SK-N-SH (cell line): Measurements from ENCODE around the gene CD96. TPM values are rescaled to one million over a fixed set of nuclear protein-coding genes. Genes with fewer than 3 reads are reported as not detected.
A peak's percentile ranks its signal among the peaks of the same experiment; 100 is the strongest.

Experiments used
- CTCF ChIA-PET: fragments of 300-600, 350-600 bp; formaldehyde crosslinking; extraction: SDS; loops from one replicate; lab custom pipeline; 2021; lab: Yijun Ruan, JAX
- POLR2A ChIA-PET: fragments of 350-600 bp; sonication (Branson Sonifier 250); formaldehyde crosslinking; extraction: SDS; loops from one replicate; lab custom pipeline; 2020; ENCODE audit warnings: antibody characterized with exemption, inconsistent platforms; lab: Yijun Ruan, JAX
- DNase-seq: peaks from one replicate; pipeline ENCODE4 v3.0.0; 2012
- H2AFZ ChIP-seq: fragments of 200-600 bp; sonication (generic); 2 replicates; pipeline ENCODE4 v1.8.1; 2016; ENCODE audit warnings: antibody characterized with exemption, mild to moderate bottlenecking, low read depth
- H3F3A ChIP-seq: fragments of 200-600 bp; sonication (generic); replicated peaks from 2 replicates; pipeline ENCODE3; 2016; ENCODE audit warnings: antibody characterized with exemption, mild to moderate bottlenecking; ENCODE audit not compliant: insufficient read depth
- H3K27ac ChIP-seq, 2 experiments: fragments of 200-500 bp in 1 of 2; fragments of 200-600 bp in 1 of 2; sonication (Bioruptor generic) in 1 of 2; sonication (generic), shearing (Covaris generic) in 1 of 2; 2 replicates each; pipeline versions ENCODE4 v1.5.1 to v1.6.1; 2014 to 2016; ENCODE audit warnings: low read depth in 2 of 2, inconsistent platforms in 1 of 2, low read length in 1 of 2, mild to moderate bottlenecking in 1 of 2, mixed read lengths in 1 of 2
- H3K27me3 ChIP-seq: fragments of 200-600 bp; sonication (generic), shearing (Covaris generic); 2 replicates; pipeline ENCODE4 v1.6.1; 2016; ENCODE audit warnings: mixed run types; ENCODE audit not compliant: insufficient read depth
- H3K36me3 ChIP-seq, 2 experiments: fragments of 200-500 bp in 1 of 2; fragments of 200-600 bp in 1 of 2; sonication (Bioruptor generic) in 1 of 2; sonication (generic) in 1 of 2; replicated peaks in 1 of 2; 2 replicates each; pipeline versions ENCODE3 to v1.5.1; 2014 to 2016; ENCODE audit warnings: low read length in 1 of 2, mild to moderate bottlenecking in 1 of 2; ENCODE audit not compliant: insufficient read depth in 2 of 2, control insufficient read depth in 1 of 2
- H3K4me1 ChIP-seq, 2 experiments: fragments of 200-500 bp in 1 of 2; fragments of 200-600 bp in 1 of 2; sonication (Bioruptor generic) in 1 of 2; sonication (generic), shearing (Covaris generic) in 1 of 2; 2 replicates each; pipeline versions ENCODE4 v1.5.1 to v1.6.1; 2014 to 2016; ENCODE audit warnings: low read depth in 1 of 2, low read length in 1 of 2, mixed run types in 1 of 2; ENCODE audit not compliant: insufficient read depth in 2 of 2, control insufficient read depth in 1 of 2
- H3K4me2 ChIP-seq: fragments of 200-600 bp; sonication (generic), shearing (Covaris generic); 2 replicates; pipeline ENCODE4 v1.6.1; 2017; ENCODE audit warnings: mixed run types
- H3K4me3 ChIP-seq, 2 experiments: fragments of 200-500 bp in 1 of 2; fragments of 200-600 bp in 1 of 2; sonication (Bioruptor generic) in 1 of 2; sonication (generic), shearing (Covaris generic) in 1 of 2; 2 replicates each; pipeline versions ENCODE4 v1.5.1 to v1.8.1; 2014 to 2016; ENCODE audit warnings: low read depth in 2 of 2, inconsistent platforms in 1 of 2, low read length in 1 of 2, mild to moderate bottlenecking in 1 of 2, mixed read lengths in 1 of 2, moderate library complexity in 1 of 2
- H3K79me2 ChIP-seq: fragments of 200-600 bp; sonication (generic); 2 replicates; pipeline ENCODE4 v1.8.1; 2017; ENCODE audit warnings: mild to moderate bottlenecking; ENCODE audit not compliant: insufficient read depth
- H3K9ac ChIP-seq: fragments of 200-600 bp; sonication (generic); 2 replicates; pipeline ENCODE4 v1.6.1; 2017; ENCODE audit warnings: mixed run types
- H3K9me2 ChIP-seq: fragments of 200-600 bp; sonication (generic); 2 replicates; pipeline ENCODE4 v1.6.1; 2017; ENCODE audit warnings: mixed run types
- H3K9me3 ChIP-seq: fragments of 200-600 bp; sonication (generic); 2 replicates; pipeline ENCODE4 v1.6.1; 2017; ENCODE audit warnings: mixed run types, mild to moderate bottlenecking, moderate library complexity
- H4K20me1 ChIP-seq: fragments of 200-600 bp; sonication (generic); 2 replicates; pipeline ENCODE4 v1.6.1; 2017; ENCODE audit warnings: mild to moderate bottlenecking, mixed run types; ENCODE audit not compliant: insufficient read depth
- CHD2 ChIP-seq: fragments of 150-350 bp; IDR thresholded peaks from 2 replicates; pipeline ENCODE4 v1.6.1; 2018; ENCODE audit warnings: low read length; ENCODE audit not compliant: partially characterized antibody
- ELF1 ChIP-seq: IDR thresholded peaks from 2 replicates; pipeline ENCODE4 v1.4.0; 2012
- EZH2phosphoT487 ChIP-seq: fragments of 200-600 bp; sonication (generic); IDR thresholded peaks from 2 replicates; pipeline ENCODE4 v1.6.1; 2017; ENCODE audit warnings: low read depth, mixed run types, mild to moderate bottlenecking, antibody characterized with exemption, moderate library complexity, borderline replicate concordance
- FOSL2 ChIP-seq: IDR thresholded peaks from 2 replicates; pipeline ENCODE4 v1.4.0; 2012; ENCODE audit warnings: low read depth, mild to moderate bottlenecking, moderate library complexity, borderline replicate concordance
- FOXM1 ChIP-seq: IDR thresholded peaks from 2 replicates; pipeline ENCODE4 v1.4.0; 2012; ENCODE audit warnings: low read depth, mild to moderate bottlenecking
- GATA2 ChIP-seq: sonication (generic); formaldehyde crosslinking; IDR thresholded peaks from 2 replicates; pipeline ENCODE4 v1.5.0; 2020; ENCODE audit warnings: mild to moderate bottlenecking, missing genetic modification reagents
- MAX ChIP-seq: IDR thresholded peaks from 2 replicates; pipeline ENCODE4 v1.4.0; 2012; ENCODE audit warnings: low read depth
- NFIC ChIP-seq: IDR thresholded peaks from 2 replicates; pipeline ENCODE4 v1.4.0; 2012; ENCODE audit warnings: borderline replicate concordance
- NRF1 ChIP-seq: IDR thresholded peaks from 2 replicates; pipeline ENCODE4 v1.6.1; 2012; ENCODE audit warnings: low read depth, mild to moderate bottlenecking, low read length
- PBX3 ChIP-seq: IDR thresholded peaks from 2 replicates; pipeline ENCODE4; 2012
- POLR2AphosphoS5 ChIP-seq: IDR thresholded peaks from 2 replicates; pipeline ENCODE4 v1.6.1; 2012; ENCODE audit warnings: low read depth, low read length
- RCOR1 ChIP-seq: fragments of 150-350 bp; IDR thresholded peaks from 2 replicates; pipeline ENCODE4 v1.6.1; 2017; ENCODE audit warnings: antibody characterized with exemption, low read length
- SMC3 ChIP-seq: IDR thresholded peaks from 2 replicates; pipeline ENCODE4 v1.6.1; 2012; ENCODE audit warnings: low read depth, low read length, improper control_type of control experiment
- TAF1 ChIP-seq: IDR thresholded peaks from 2 replicates; pipeline ENCODE4 v1.6.1; 2012; ENCODE audit warnings: low read depth, mild to moderate bottlenecking, low read length, moderate library complexity, borderline replicate concordance
- TEAD4 ChIP-seq: IDR thresholded peaks from 2 replicates; pipeline ENCODE4 v1.4.0; 2012; ENCODE audit warnings: mild to moderate bottlenecking, borderline replicate concordance; ENCODE audit not compliant: insufficient read depth
- ZBTB33 ChIP-seq: IDR thresholded peaks from 2 replicates; pipeline ENCODE4 v1.4.0; 2012; ENCODE audit warnings: low read depth, borderline replicate concordance
- WGBS: methylation state at CpG from one replicate; pipeline ENCODE4 v1.1.6; 2017; ENCODE audit warnings: low lambda C conversion rate; 5-methylcytosine and 5-hydroxymethylcytosine counted together
- polyA plus RNA-seq, 3 experiments: library from polyadenylated mRNA; depleted of rRNA; stranded (reverse); fragments of >200 nt; gene quantifications; 2 replicates each; pipeline ENCODE4 v1.2.3, GENCODE V29; 2012

Gene CD96
- polyA plus RNA-seq, 1 of the 3 experiments (the other 2 are of a cell fraction) = 0.02 TPM

- Histone ChIP-seq H4K20me1 (no peaks in the 10 kb centered on the region), H3K27ac (peak overlapping the region in 1 of 2 experiments; percentile 38; a peak in 1 of 4 replicates), H3K9me3 (no peaks in the 10 kb centered on the region), H3K4me2 (no peak overlapping the region), H3K36me3 (no peaks in the 10 kb centered on the region), H3K4me1 (peaks cover 2 to 60% of the 10 kb centered on the region in 2 experiments; a peak in 3 of 4 replicates), H3K9ac (no peak overlapping the region), H3F3A (peaks cover 37% of the 10 kb centered on the region), H3K4me3 (no peak overlapping the region), H3K9me2 (no peaks in the 10 kb centered on the region), H3K27me3 (no peaks in the 10 kb centered on the region), H2AFZ (no peak overlapping the region; the same call in 1 of the 2 replicates), H3K79me2 (no peaks in the 10 kb centered on the region)
- CTCF ChIA-PET = interaction anchor here (0.9 to 1.5 kb wide), 2 partner anchors 15 to 123 kb away, joined by 3 to 5 read pairs; no protein-coding TSS in a partner anchor
- DNase-seq = no peak
- no peak for TF ChIP-seq ZBTB33
- TF ChIP-seq NFIC = no peak
- TF ChIP-seq FOSL2 = no peak
- TF ChIP-seq NRF1 = no peak
- TF ChIP-seq FOXM1 = no peak
- no peak for TF ChIP-seq RCOR1
- TF ChIP-seq ELF1 = no peak
- no peak for TF ChIP-seq TEAD4
- WGBS = 95% methylated on average over 5 of the region's 5 CpGs
- POLR2A ChIA-PET = no interaction called here
Measured at GRCh38 chr3:111592936-111593335, 50.9 kb downstream of the CD96 start.

GRCh38 chr3:111593666-111594065 lies 51.7 kb downstream of the CD96 start:
- no peaks in the 10 kb centered on the region for H3K27me3 ChIP-seq
- no peak overlapping the region for H3K4me3 ChIP-seq
- TF ChIP-seq POLR2AphosphoS5 (no peak), GATA2 (CRISPR knock-in tag) (no peak), CHD2 (no peak), PBX3 (no peak), SMC3 (no peak), TEAD4 (no peak), EZH2phosphoT487 (no peak), TAF1 (no peak), MAX (no peak)
- no peaks in the 10 kb centered on the region for H4K20me1 ChIP-seq
- no peak overlapping the region for H2AFZ ChIP-seq
- H3K4me2 ChIP-seq = no peak overlapping the region
- no peak for DNase-seq
- no peaks in the 10 kb centered on the region for H3K79me2 ChIP-seq
- CTCF ChIA-PET = interaction anchor here (0.9 to 1.5 kb wide), 2 partner anchors 16 to 122 kb away, joined by 3 to 5 read pairs; no protein-coding TSS in a partner anchor
- H3K9me2 ChIP-seq = no peaks in the 10 kb centered on the region
- 91% methylated on average over 9 of the region's 9 CpGs for WGBS
- no peaks in the 10 kb centered on the region for H3K9me3 ChIP-seq
- peaks cover 31% of the 10 kb centered on the region for H3F3A ChIP-seq
- H3K36me3 ChIP-seq = no peaks in the 10 kb centered on the region
- POLR2A ChIA-PET = no interaction called here
- no peak overlapping the region for H3K9ac ChIP-seq
- H3K27ac ChIP-seq = peak overlapping the region in 1 of 2 experiments; percentile 68; a peak in 2 of 4 replicates
- peaks cover 2 to 60% of the 10 kb centered on the region in 2 experiments; a peak in 3 of 4 replicates for H3K4me1 ChIP-seq
